Pons (tissue), 1 donor: ENCODE data around the gene PNKD.

Source experiments
- DNase-seq: peaks from one replicate; pipeline ENCODE4 v3.0.0-alpha.2; 2016; ENCODE audit warnings: low spot score

Gene PNKD

GRCh38 chr2:218343591-218343990 lies 73.3 kb downstream of the PNKD start:
- no peak for DNase-seq

GRCh38 chr2:218344090-218344754 lies 73.9 kb downstream of the PNKD start:
- no peak for DNase-seq

GRCh38 chr2:218344755-218345417 lies 74.6 kb downstream of the PNKD start:
- DNase-seq: no peak

- DNase-seq: no peak
Measured at GRCh38 chr2:218345491-218346236, 75.3 kb downstream of the PNKD start.

- DNase-seq: no peak
Measured at GRCh38 chr2:218347172-218347571, 76.9 kb downstream of the PNKD start.

GRCh38 chr2:218354045-218354444 lies 83.7 kb downstream of the PNKD start:
- no peak for DNase-seq

- no peak for DNase-seq
Measured at GRCh38 chr2:218354850-218355443, 84.6 kb downstream of the PNKD start.

- DNase-seq: no peak
Measured at GRCh38 chr2:218357236-218358177, 87.2 kb downstream of the PNKD start.

- DNase-seq: peak; percentile 63
Measured at GRCh38 chr2:218360453-218360852, 90.1 kb downstream of the PNKD start.

GRCh38 chr2:218362606-218363005 lies 92.3 kb downstream of the PNKD start:
- no peak for DNase-seq

- no peak for DNase-seq
Measured at GRCh38 chr2:218363736-218364135, 93.4 kb downstream of the PNKD start.

GRCh38 chr2:218364196-218364595 lies 93.9 kb downstream of the PNKD start:
- DNase-seq: no peak

GRCh38 chr2:218366621-218367414 lies 96.5 kb downstream of the PNKD start:
- no peak for DNase-seq

- peak; percentile 64 for DNase-seq
Measured at GRCh38 chr2:218367415-218368149, 97.3 kb downstream of the PNKD start.

- DNase-seq: no peak
Measured at GRCh38 chr2:218368150-218368528, 97.8 kb downstream of the PNKD start.

- no peak for DNase-seq
Measured at GRCh38 chr2:218368621-218369153, 98.4 kb downstream of the PNKD start.

- no peak for DNase-seq
Measured at GRCh38 chr2:218369330-218369729, 99.0 kb downstream of the PNKD start.

- DNase-seq: peak; percentile 61
Measured at GRCh38 chr2:218370410-218371063, 100.2 kb downstream of the PNKD start.

- no peak for DNase-seq
Measured at GRCh38 chr2:218371983-218372350, 101.6 kb downstream of the PNKD start.
